GM18870 (cell line): ENCODE results near the gene HEATR1.

Experiments
- ATAC-seq: cut with Tn5 transposase; IDR thresholded peaks from one replicate; pipeline ENCODE4 v1.9.1; 2021; ENCODE audit warnings: moderate library complexity; ENCODE audit not compliant: unreplicated experiment

Gene HEATR1

DNA sequence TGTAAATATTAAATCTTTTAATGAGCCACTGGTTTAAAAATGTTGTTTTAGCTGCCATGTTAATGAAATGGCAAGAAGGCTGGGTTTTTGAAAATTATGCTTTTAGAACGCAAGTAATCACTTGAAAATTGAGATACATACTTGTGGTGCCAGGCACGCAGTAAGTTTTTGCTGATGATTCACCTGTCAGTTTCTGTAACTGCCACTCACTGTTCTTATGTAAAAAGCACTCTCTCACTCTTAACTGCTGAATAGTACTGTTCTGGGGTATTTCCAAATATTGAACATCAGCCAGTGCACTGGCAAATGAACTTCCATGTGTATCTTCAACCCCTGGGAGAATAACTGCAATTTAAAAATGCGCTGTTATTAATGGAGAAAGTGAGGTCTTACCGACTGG is 62.6 kb downstream of the HEATR1 start:
- ATAC-seq: no peak

DNA sequence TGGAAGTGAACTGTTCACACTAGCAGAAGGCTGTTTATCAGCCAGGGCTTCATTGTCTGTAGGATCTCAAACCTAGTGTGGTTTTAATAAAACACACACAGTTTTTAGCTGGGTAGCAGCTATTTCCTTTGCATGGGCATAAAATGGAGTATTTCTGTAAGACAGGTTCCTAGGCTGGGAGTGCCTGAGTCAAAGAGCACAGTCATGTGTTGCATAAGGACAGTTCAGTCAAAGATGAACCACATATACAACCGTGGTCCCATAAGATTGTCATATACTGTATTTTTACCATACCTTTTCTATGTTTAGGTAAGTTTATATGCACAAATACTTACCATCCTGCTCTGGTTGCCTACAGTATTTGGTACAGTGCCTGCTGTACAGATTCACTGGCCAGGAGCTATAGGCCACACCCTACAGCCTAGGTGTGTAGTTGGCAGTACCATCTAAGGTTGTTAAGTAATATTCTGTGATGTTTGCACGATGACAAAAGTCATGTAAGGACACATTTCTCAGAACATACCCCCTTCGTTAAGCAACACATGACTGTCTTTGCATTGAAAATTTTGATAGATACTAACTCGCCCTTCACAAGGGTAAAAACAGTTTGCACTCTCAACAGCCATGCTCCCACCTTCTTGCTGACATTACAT is 63.4 kb downstream of the HEATR1 start:
- no peak for ATAC-seq

DNA sequence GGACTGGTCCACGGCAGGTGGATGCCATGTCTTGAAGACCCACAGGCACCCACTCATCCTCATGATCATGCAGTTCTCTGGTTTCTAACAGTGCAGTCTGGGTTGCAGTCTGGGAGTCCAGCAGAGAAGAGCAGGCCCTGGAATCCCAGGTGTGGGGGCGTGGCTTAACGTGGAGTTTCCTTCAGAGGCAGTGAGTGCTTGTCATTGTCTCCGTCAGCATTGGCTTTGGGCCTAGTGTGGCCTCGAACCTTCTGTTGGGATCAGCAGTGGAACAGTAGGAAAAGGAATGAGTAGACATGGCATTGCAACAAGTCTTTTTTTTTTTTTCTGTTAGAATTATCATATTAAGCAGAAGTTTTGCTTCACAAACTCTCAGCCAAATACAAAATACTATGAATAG is 67.8 kb downstream of the HEATR1 start:
- no peak for ATAC-seq

DNA sequence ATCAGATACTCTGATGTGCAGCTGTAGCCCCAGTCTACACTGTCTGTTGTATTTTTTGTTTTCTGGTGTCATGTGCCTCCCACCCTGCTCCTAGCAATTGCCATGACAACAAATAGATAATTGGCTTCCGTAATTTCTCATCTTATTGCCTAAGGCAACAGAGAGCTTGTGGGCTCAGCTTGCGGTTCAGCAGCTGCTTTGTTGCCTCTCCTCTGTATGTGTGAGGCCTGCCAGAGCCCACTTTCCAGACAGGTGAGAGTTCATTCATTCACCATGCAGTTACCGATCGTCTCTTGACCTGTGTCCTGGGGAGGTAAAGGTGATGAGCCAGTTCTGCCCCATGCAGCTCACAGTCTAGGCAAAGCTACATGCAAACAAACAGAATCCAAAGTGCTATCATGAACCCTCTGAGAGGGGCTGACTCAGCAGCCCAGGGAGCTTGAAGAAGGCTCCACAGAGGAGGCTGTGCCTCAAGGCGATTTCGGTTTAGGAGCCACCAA is 68.6 kb downstream of the HEATR1 start:
- no peak for ATAC-seq

DNA sequence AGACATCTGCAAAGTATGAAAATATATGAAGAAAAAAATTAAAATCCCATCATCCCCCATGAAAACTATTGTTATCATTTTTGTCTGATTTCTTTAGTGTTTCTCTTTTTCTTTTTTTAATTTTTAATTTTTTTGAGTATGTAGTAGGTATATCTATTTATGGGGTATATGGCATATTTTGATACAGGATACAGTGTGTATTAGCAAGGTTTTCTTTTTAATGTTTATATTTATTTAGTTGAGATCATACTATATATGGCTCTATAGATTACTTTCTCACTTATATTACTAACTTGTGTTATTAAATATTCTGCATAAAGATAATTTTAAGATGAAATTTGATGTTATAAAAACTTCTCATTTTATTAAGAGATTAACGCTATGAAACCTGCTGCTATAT is 69.1 kb downstream of the HEATR1 start:
- ATAC-seq: no peak

DNA sequence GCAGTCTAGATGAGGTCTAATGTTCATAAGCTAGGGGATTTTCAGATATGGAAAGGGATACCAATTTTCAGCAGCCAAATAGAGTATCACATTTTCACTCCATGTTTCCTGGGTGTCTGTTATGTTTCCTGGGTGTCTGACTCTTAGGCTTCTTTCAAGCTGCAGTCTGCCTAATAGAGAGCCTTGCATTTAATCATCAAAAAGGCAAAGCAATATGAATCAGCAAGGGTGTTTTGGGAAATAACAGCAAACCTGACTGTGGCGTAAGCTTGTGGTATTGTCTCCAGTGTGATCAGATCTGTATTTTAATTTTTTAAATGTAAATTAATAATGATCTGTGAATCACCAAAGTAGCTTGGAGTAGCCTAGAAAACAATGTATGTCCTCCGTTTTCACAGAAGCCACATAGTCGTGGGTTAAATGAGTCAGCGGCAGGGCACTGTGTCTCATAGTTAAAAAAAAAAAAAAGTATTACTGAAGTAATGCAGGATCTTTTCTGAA is 70.1 kb downstream of the HEATR1 start:
- ATAC-seq: no peak

DNA sequence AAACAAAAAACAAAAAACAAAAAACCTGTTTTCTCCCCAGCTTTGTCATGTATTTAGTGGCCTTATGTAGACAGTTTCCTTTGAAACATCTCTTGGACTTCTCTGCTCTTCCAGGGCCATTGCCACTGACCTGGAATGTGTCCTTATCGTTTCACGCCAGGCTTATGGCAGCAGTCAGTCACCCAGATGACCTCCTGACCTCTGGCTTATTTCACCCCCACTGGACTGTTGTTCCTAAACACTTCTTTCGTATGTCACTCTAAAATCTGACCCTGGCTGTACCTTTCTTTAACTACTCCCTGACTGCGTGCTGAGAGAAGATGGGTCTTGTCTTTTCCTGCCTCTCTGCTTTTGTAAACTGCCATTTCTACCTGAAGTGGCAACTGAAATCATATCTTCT is 71.5 kb downstream of the HEATR1 start:
- ATAC-seq: no peak

DNA sequence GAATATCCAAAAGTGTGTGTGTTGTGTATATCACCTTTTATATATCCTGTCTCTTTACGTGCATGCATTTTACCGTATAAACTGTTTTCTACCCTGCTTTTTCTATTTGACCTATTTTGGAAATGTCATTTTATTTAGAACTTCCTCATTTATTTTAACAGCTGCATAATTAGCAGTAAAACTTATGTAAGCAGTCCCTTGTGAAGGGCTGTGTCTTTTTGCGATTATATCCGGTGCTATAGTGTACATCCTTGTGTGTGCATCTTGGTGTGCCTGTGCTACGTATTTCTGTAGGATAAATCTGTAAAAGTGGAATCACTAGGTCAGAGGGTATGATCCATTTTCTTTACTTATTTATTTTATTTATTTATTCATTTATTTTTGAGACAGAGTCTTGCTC is 73.4 kb downstream of the HEATR1 start:
- no peak for ATAC-seq

DNA sequence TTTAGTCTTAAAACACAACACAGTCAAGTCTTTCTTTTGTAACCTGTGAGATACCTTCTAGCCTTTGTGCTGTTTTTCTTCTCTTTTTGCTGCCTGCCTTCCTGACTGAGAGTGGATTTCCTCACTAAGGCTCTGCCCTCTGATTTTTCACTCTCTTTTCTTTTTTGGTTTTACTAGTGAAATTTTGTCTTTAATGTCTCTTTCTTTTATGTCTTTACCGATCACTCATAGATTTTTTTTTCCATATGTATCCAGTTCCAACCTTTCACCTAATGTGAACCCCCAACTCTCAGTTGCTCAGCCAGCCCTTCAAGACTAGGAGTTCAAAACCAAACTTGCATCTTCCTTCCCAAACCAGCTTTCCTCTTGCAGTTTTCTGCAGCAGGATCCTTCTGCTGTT is 74.0 kb downstream of the HEATR1 start:
- ATAC-seq: no peak

DNA sequence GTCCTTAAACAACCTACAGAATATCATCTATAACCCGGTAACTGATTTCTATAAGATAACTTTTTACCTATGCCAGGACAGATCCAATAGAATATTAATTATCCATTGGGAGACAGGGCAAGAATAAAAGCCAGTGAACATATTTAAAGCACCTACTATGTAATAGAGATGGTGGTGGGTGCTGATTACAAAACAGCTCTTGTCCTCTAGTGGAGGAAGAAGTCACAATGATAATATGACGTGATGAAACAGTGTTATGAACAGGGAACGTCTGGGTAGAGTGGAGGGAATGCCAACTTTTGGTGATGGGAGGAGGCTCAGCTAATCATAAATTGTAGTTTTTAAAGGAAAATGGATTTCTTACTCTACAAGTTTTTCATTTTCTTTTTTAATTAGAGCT is 78.2 kb downstream of the HEATR1 start:
- ATAC-seq: no peak

DNA sequence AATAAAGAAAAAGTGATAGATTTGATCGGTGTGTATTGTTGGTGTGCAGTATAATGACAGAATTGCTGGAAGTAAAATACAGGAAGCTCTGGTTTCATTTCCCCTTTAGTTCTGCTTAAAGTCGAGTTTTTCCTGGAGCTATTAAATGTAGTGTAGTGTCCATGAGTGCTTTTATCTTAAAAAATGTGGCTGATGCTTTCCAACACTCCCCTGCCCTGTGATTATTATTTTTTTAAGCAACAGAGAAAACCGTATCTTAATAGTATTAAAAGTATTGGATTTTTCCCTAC is 79.5 kb downstream of the HEATR1 start:
- ATAC-seq: no peak

DNA sequence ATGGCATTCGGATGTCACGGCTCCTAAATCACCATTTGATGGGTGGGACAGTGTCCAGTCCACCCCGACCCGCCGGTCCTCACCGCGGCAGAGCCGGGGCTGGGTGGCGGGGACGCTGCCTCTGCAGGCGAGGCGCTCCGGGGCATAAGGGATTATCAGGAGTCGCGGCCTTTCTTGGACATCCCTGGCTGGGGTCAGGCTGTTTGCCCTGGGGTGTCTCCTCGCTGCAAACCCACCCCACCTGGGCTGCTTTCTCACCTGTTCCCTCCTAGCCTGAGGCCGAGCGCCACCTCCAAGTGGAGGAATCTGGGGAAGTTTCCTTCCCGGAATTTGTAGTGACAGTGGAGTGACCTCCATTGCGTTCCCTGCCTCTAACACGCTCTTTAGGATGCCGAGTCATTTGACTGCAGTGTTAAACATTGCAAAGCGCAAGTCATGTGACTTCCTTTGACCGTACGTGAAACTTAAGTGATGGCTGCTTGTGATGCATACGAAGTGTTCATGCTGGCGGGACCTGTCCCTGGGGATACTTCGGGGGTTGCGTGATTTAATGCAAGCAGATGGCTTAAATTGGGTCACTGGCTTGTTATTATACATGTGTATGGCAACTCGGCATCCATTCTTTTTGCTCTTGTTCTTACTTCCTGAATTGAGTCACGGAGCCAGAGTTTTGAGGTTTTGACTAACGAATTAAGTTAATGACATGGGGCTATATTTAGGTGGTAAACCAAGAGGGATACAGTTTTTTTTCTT is 80.0 kb downstream of the HEATR1 start:
- peak; percentile 90 for ATAC-seq

DNA sequence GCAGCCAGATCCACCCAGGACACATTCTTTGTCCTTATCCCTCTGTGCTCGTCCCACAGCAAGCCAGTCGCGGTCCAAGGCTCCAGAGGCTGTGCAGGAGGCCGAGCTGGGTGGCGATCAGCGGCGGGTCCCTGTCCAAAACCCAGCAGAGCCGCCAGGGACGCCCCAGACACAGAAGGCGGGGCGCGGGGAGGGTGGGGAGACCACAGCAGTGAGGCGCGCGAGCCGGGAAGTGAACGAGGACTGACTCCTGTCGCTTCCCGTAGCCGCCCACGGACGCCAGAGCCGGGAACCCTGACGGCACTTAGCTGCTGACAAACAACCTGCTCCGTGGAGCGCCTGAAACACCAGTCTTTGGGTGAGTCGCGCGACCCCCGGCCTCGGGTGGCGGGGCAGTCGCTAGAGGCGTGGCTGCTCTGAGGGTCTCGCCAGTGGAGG is 80.6 kb downstream of the HEATR1 start, which contains the start of gene LGALS8:
LGALS8 (plus strand) TSS at position 279 of the 438 bp plus-strand sequence. CDS start 2,089 bp downstream, outside the sequence.
- peak; percentile 38 for ATAC-seq

DNA sequence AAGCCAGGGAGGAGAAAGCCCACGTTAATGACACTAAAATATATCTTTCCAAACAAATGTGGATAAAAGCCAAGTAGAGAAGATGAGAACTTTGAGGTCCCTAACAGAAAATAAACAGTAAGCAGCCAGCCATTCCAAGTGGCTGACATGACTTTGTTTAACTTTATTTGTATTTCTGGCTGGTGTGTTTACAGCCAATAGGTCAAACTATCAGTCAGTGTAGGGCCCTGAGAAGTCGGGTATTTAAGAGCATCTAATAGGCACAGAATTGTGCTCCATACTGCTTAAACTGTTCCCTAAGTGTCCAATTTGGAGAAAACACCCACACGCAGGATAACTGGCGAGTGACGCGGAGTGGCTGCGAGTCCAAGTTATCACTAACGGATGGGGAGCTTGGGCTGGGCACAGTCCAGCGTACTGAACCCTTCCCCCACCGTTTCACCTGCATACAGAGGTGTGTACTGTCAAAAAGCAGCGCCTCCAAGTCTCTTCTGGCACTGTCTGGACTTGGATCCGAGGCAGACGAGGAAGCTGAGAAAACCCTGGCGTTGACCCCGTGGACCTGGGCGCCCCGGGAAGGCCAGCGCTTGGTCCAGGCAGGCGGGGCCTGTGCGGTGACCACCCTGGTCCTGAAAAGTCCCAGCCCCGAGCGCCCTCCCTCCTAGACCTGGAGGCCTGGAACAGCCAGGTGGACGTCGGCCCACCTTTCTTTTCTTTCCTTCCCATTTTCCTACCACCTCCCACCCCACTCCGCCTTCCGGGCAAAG is 81.2 kb downstream of the HEATR1 start:
- no peak for ATAC-seq

DNA sequence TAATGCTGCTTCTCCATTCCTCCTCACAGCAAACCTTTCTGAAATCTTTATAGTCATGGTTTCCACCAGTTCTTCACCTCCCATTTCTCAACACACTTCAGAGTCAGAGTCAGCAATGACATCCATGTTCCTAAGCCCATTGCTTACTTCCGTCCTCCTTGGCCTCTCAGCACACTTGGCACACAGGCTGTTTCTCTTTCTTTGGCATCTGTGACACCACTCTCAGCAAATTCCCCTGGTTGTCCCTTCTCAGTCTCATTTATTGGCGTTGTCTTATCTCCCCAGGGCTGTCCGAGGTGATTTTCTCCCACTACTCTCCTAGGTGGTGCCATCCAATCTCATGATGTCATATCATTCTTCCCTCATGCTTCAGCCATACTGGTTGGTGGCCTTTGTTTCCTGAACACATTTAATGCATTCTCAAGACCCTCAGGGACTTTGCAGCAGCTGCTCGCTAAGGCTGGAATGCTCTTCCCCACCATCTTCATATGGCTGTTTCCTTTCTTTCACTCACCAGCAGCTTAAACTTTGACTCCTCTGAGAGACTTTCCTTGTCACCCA is 83.8 kb downstream of the HEATR1 start:
- ATAC-seq: no peak

DNA sequence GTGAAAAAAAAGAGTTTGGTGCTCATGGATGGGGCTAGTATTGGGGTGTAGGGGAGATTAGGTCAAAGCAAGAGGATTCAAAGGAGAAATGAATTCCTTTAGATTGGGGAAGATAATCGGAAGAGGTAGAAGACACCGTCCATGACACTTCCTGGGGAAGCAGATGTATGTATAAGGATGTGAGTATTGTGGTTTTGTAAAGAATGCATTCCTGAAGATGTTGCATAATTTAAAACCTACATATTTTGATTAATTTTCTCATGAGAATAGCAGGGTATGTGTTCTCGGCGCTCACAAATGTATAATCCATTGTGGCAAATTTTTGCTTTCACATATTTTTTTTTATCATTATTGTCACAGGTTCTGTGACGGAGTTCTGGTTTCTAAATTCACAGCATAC is 86.0 kb downstream of the HEATR1 start:
- ATAC-seq: no peak

DNA sequence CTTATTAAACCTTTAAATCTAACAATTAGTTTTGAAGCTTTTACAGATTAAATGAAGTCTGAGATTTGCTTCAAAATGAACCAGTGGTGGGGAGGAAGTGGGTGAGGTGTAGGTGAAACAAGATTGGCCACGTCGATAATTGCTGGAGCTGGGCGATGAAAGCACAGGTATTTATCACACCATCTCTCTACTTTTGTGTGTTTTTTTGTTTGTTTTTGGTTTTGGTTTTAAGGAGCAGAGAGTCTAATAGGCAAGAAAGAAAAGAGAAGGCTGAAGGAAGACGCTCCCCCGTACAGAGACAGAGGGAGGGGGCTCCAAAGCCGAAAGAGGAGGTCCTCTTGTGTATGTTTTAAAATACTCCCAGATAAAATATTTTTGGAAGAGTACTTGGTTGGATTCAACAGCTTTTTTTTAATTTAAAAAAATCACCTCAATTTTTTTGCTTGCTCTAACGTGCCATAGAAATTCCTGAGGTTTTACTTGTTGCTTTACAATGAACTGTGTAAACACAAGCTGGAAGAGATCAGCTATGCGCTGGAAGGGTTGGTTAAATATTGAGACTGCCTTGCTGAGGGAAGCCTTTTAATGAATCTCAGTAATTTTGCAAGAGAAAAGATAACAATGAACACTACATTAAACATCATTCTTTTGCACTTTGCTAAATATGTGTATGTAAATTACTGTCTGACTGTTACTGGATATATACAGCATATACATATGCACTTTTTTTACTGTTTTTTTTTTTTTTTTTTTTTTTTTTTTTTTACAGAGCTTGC is 87.2 kb downstream of the HEATR1 start:
- no peak for ATAC-seq

DNA sequence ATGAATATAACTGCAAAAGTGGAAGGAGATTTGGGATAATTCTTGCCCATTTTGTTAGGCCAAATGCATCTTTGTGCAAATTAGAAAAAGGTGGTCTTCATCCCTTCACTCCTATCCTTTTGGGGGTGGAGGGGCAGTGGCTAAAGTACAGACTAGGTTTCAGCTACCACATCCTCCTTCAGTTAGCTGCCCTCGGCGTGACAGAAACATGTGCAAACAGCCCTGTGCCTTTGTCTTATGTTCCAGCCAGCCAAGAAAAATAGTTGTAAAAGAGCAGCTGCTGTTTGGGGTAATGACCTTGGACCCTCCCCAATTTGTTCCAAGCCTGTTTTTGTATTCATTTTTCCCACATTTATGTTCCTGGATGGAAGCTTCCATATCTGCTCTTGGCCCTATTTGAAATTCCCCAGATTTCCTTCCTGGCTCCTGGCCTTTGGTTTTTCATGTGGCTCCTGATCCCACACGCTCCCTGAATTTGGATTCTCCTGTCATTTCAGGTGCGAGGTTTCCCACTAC is 88.8 kb downstream of the HEATR1 start:
- ATAC-seq: no peak

DNA sequence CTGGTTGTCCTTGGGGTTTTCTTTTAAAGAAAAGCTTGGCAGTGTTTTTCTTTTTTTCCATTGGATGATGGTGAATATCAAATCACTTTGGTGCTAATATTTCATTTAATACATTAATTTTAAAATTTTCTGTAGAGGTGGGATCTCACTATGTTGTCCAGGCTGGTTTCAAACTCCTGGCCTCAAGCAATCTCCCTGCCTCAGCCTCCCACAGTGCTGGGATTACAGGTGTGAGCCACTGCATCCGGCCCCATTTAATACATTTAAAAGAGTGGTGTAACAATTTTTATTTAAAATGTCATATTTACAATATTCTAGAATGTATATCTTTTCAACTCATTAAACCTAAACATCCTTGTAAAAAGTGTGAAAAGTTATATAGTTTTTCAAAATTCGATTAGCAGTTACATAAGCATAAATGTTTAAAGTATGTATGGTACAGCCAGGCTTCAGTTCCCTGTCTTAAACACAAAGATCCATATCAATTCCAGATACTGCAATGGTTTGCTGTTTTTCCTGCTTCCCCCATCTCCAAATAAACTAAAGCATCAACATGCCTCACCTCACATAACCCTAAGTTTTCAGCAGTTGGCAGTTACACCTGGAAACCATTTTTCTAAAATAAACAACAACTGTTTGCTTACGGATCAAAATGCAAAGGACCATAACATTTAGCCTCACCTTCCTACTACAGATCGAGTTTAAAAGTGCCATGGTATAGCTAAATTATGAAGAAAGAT is 89.4 kb downstream of the HEATR1 start:
- no peak for ATAC-seq
